ENCODE measurements around the gene MAP3K8. TPM values are rescaled to one million over a fixed set of nuclear protein-coding genes. Genes with fewer than 3 reads are reported as not detected.

Gene MAP3K8
- total RNA-seq, 1 donor from 2014 or later = 11.5 TPM

GRCh38 chr10:30396698-30397097 lies 37.3 kb upstream of the MAP3K8 start:
- H3K9me3 Mint-ChIP-seq (ENCODE audit: unreplicated experiment) = no peaks in the 10 kb centered on the region
- H3K4me1 Mint-ChIP-seq (ENCODE audit: unreplicated experiment) = peaks cover 12% of the 10 kb centered on the region
- H3K36me3 Mint-ChIP-seq (ENCODE audit: unreplicated experiment) = no peaks in the 10 kb centered on the region
- H3K27ac Mint-ChIP-seq (ENCODE audit: unreplicated experiment) = no peak overlapping the region
- peaks cover 51% of the 10 kb centered on the region for H3K27me3 Mint-ChIP-seq (ENCODE audit: unreplicated experiment)
- H3K4me3 Mint-ChIP-seq (ENCODE audit: unreplicated experiment) = no peak overlapping the region
- no peak for DNase-seq (ENCODE audit: extremely low spot score, unreplicated experiment)
- TF ChIP-seq, protein P1, sequence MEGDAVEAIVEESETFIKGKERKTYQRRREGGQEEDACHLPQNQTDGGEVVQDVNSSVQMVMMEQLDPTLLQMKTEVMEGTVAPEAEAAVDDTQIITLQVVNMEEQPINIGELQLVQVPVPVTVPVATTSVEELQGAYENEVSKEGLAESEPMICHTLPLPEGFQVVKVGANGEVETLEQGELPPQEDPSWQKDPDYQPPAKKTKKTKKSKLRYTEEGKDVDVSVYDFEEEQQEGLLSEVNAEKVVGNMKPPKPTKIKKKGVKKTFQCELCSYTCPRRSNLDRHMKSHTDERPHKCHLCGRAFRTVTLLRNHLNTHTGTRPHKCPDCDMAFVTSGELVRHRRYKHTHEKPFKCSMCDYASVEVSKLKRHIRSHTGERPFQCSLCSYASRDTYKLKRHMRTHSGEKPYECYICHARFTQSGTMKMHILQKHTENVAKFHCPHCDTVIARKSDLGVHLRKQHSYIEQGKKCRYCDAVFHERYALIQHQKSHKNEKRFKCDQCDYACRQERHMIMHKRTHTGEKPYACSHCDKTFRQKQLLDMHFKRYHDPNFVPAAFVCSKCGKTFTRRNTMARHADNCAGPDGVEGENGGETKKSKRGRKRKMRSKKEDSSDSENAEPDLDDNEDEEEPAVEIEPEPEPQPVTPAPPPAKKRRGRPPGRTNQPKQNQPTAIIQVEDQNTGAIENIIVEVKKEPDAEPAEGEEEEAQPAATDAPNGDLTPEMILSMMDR (IDR thresholded peaks at IDR 0.05) = no peak

- H3K4me1 Mint-ChIP-seq (ENCODE audit: unreplicated experiment) = peaks cover 16% of the 10 kb centered on the region
- peaks cover 42% of the 10 kb centered on the region for H3K27me3 Mint-ChIP-seq (ENCODE audit: unreplicated experiment)
- no peaks in the 10 kb centered on the region for H3K36me3 Mint-ChIP-seq (ENCODE audit: unreplicated experiment)
- TF ChIP-seq, protein P1 (IDR thresholded peaks at IDR 0.05) = no peak
- H3K9me3 Mint-ChIP-seq (ENCODE audit: unreplicated experiment) = no peaks in the 10 kb centered on the region
- H3K4me3 Mint-ChIP-seq (ENCODE audit: unreplicated experiment) = no peak overlapping the region
- no peak overlapping the region for H3K27ac Mint-ChIP-seq (ENCODE audit: unreplicated experiment)
- DNase-seq (ENCODE audit: extremely low spot score, unreplicated experiment) = no peak
These were observed 35.8 kb upstream of the MAP3K8 start for GRCh38 chr10:30398193-30398592.

DNA sequence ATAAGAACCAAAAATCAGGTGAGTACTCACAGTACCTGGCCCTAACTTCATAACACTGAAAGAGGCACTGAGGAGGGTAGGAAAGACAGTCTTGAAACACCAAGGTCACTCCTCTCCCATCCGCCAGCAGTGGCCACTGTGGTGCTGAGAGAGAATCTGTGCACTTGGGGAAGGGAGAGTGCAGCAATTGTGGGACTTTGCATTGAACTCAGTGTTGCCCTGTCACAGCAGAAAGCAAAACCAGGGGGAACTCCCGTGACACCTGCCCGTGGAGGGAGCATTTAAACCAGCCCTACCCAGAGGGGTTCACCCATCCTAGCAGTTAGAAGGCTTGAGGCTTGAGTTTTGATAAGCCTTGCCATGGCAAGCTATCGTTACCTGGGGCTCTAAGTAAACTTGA lies 35.2 kb upstream of the MAP3K8 start:
- TF ChIP-seq, protein P1 (IDR thresholded peaks at IDR 0.05) = no peak
- Mint-ChIP-seq H3K9me3 (ENCODE audit: unreplicated experiment) (no peaks in the 10 kb centered on the region), H3K27ac (ENCODE audit: unreplicated experiment) (no peak overlapping the region), H3K36me3 (ENCODE audit: unreplicated experiment) (no peaks in the 10 kb centered on the region), H3K4me1 (ENCODE audit: unreplicated experiment) (peaks cover 16% of the 10 kb centered on the region), H3K27me3 (ENCODE audit: unreplicated experiment) (peaks cover 37% of the 10 kb centered on the region), H3K4me3 (ENCODE audit: unreplicated experiment) (no peak overlapping the region)
- no peak for DNase-seq (ENCODE audit: extremely low spot score, unreplicated experiment)

DNA sequence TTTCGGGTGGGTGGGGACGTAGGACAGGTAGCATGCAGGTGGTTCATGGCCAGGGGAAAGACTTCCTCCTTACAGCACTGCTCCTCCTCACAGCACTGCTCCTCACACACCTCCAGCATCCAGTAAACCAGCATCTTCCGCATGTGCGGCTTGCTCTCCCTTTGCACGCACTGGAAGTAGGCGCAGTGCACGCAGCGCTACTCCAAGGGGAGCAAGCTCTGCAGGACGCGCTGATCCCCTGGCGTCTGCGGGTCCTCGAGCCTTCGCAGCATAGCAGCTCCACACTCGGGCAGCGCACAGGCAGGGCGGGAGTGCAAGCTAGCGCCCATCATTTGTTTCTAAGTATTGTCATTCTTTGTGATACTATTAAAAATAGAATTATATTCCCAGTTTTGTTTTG lies 30.5 kb upstream of the MAP3K8 start:
- H3K27me3 Mint-ChIP-seq (ENCODE audit: unreplicated experiment) = peaks cover 6% of the 10 kb centered on the region
- H3K27ac Mint-ChIP-seq (ENCODE audit: unreplicated experiment) = no peak overlapping the region
- peaks cover 2% of the 10 kb centered on the region for H3K36me3 Mint-ChIP-seq (ENCODE audit: unreplicated experiment)
- no peak for DNase-seq (ENCODE audit: extremely low spot score, unreplicated experiment)
- H3K9me3 Mint-ChIP-seq (ENCODE audit: unreplicated experiment) = peaks cover 8% of the 10 kb centered on the region
- TF ChIP-seq, protein P1 (IDR thresholded peaks at IDR 0.05) = no peak
- H3K4me1 Mint-ChIP-seq (ENCODE audit: unreplicated experiment) = peaks cover 16% of the 10 kb centered on the region
- no peak overlapping the region for H3K4me3 Mint-ChIP-seq (ENCODE audit: unreplicated experiment)

- Mint-ChIP-seq H3K36me3 (ENCODE audit: unreplicated experiment) (peaks cover 2% of the 10 kb centered on the region), H3K9me3 (ENCODE audit: unreplicated experiment) (peaks cover 8% of the 10 kb centered on the region), H3K4me1 (ENCODE audit: unreplicated experiment) (peaks cover 16% of the 10 kb centered on the region), H3K27ac (ENCODE audit: unreplicated experiment) (no peak overlapping the region), H3K27me3 (ENCODE audit: unreplicated experiment) (no peaks in the 10 kb centered on the region), H3K4me3 (ENCODE audit: unreplicated experiment) (no peak overlapping the region)
- TF ChIP-seq, protein P1 (IDR thresholded peaks at IDR 0.05) = no peak
- no peak for DNase-seq (ENCODE audit: extremely low spot score, unreplicated experiment)
These were observed 29.4 kb upstream of the MAP3K8 start for GRCh38 chr10:30404540-30404939.
